H1 (cell line): ENCODE measurements around the gene HPCAL4.

Source experiments
- CHD1 ChIP-seq: IDR thresholded peaks from 2 replicates; pipeline ENCODE4 v1.6.1; 2012; ENCODE audit warnings: low read depth, low read length, improper control_type of control experiment
- EP300 ChIP-seq, 2 experiments: IDR thresholded peaks; 1 replicate in 1 of 2; 2 replicates in 1 of 2; pipeline ENCODE4 v1.6.1; 2011 to 2012; ENCODE audit warnings: low read depth in 2 of 2, low read length in 2 of 2, mild to moderate bottlenecking in 2 of 2, borderline replicate concordance in 1 of 2, inconsistent platforms in 1 of 2, moderate library complexity in 1 of 2
- HDAC2 ChIP-seq, 2 experiments: fragments of 300-600 bp in 1 of 2; sonication (generic) in 1 of 2; IDR thresholded peaks; 2 replicates each; pipeline ENCODE4 v1.6.1; 2011 to 2012; ENCODE audit warnings: low read depth in 2 of 2, low read length in 2 of 2, mild to moderate bottlenecking in 2 of 2, moderate library complexity in 2 of 2, borderline replicate concordance in 1 of 2, inconsistent platforms in 1 of 2
- JUN ChIP-seq: IDR thresholded peaks from 2 replicates; pipeline ENCODE4 v1.6.1; 2011; ENCODE audit warnings: low read depth, mild to moderate bottlenecking, improper control_type of control experiment, low read length
- MAFK ChIP-seq: IDR thresholded peaks from 2 replicates; pipeline ENCODE4 v1.6.1; 2012; ENCODE audit warnings: low read depth, mild to moderate bottlenecking, improper control_type of control experiment, low read length
- POLR2A ChIP-seq, 2 experiments: IDR thresholded peaks; 1 replicate in 1 of 2; 2 replicates in 1 of 2; pipeline ENCODE4 v1.6.1; 2011; ENCODE audit warnings: low read depth in 2 of 2, low read length in 2 of 2, mild to moderate bottlenecking in 2 of 2; ENCODE audit errors: control extremely low read depth in 1 of 2
- RAD21 ChIP-seq, 2 experiments: IDR thresholded peaks in 1 of 2; conservative IDR thresholded peaks in 1 of 2; 2 replicates each; pipeline ENCODE4 v1.6.1; 2011; ENCODE audit warnings: low read depth in 2 of 2, low read length in 2 of 2, improper control_type of control experiment in 1 of 2, inconsistent platforms in 1 of 2, mild to moderate bottlenecking in 1 of 2, moderate library complexity in 1 of 2
- RBBP5 ChIP-seq: IDR thresholded peaks from 2 replicates; pipeline ENCODE4 v1.7.1; 2012; ENCODE audit warnings: low read depth, mild to moderate bottlenecking, inconsistent platforms, low read length, moderate library complexity, borderline replicate concordance
- RNF2 ChIP-seq: fragments of 200-900, 300-1000 bp; sonication (generic); IDR thresholded peaks from 2 replicates; pipeline ENCODE4 v1.7.1; 2016; ENCODE audit warnings: borderline replicate concordance, low read depth, mild to moderate bottlenecking, antibody characterized with exemption, low read length; ENCODE audit not compliant: poor library complexity, severe bottlenecking; ENCODE audit errors: missing control alignments
- SP4 ChIP-seq: IDR thresholded peaks from 2 replicates; pipeline ENCODE4 v1.6.1; 2012; ENCODE audit warnings: low read length, inconsistent platforms
- TAF1 ChIP-seq: IDR thresholded peaks from 2 replicates; pipeline ENCODE4 v1.6.1; 2011; ENCODE audit warnings: mild to moderate bottlenecking, low read depth, low read length
- YY1 ChIP-seq: IDR thresholded peaks from 2 replicates; pipeline ENCODE4 v1.6.1; 2011; ENCODE audit warnings: low read depth, mild to moderate bottlenecking, low read length
- TF ChIP-seq, protein P1 (sequence below), 3 experiments: IDR thresholded peaks; 1 replicate in 2 of 3; 2 replicates in 1 of 3; pipeline versions ENCODE4 v1.5.1 to v1.6.1; 2011; ENCODE audit warnings: low read length in 3 of 3, mild to moderate bottlenecking in 3 of 3, inconsistent platforms in 2 of 3, low read depth in 1 of 3, moderate library complexity in 1 of 3; ENCODE audit not compliant: insufficient read depth in 1 of 3; ENCODE audit errors: control extremely low read depth in 1 of 3

DNA sequence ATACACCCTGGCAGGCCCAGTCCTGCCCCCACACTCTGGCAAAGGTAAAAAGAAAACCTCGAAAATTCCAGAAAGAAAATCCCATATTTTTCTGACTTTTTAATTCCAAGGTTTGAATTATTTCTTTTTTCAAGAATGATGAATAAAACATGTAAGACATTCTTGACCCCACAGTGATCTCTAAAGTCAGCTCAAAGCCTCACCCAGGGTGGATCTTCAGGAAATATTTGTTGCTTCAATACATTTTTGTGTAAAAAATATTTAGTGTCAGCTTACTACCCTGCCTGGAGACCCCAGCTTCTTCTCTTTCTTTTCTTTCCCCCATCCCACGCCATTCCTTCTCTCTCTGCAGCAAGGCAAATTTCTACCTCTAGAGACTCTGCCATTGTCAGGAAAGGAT is 12.3 kb downstream of the HPCAL4 start:
- TF ChIP-seq RBBP5 (no peak), EP300 (IDR thresholded peaks at IDR 0.05; ENCODE audit: borderline replicate concordance in 1 of 2, low read depth in 2 of 2, low read length in 2 of 2) (no peak), JUN (no peak), RAD21 (IDR thresholded peaks at IDR 0.05 in 1 of 2, conservative IDR thresholded peaks at IDR 0.05 in 1 of 2; ENCODE audit: low read depth in 2 of 2, low read length in 2 of 2) (no peak), MAFK (no peak), CHD1 (no peak), HDAC2 (IDR thresholded peaks at IDR 0.05; ENCODE audit: borderline replicate concordance in 1 of 2, low read depth in 2 of 2, low read length in 2 of 2) (no peak), SP4 (no peak), RNF2 (no peak), YY1 (no peak), TAF1 (no peak), POLR2A (IDR thresholded peaks at IDR 0.05; ENCODE audit: control extremely low read depth in 1 of 2, low read depth in 2 of 2, low read length in 2 of 2) (no peak)
- TF ChIP-seq, protein P1, sequence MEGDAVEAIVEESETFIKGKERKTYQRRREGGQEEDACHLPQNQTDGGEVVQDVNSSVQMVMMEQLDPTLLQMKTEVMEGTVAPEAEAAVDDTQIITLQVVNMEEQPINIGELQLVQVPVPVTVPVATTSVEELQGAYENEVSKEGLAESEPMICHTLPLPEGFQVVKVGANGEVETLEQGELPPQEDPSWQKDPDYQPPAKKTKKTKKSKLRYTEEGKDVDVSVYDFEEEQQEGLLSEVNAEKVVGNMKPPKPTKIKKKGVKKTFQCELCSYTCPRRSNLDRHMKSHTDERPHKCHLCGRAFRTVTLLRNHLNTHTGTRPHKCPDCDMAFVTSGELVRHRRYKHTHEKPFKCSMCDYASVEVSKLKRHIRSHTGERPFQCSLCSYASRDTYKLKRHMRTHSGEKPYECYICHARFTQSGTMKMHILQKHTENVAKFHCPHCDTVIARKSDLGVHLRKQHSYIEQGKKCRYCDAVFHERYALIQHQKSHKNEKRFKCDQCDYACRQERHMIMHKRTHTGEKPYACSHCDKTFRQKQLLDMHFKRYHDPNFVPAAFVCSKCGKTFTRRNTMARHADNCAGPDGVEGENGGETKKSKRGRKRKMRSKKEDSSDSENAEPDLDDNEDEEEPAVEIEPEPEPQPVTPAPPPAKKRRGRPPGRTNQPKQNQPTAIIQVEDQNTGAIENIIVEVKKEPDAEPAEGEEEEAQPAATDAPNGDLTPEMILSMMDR (IDR thresholded peaks at IDR 0.05; ENCODE audit: control extremely low read depth in 1 of 3, insufficient read depth in 1 of 3, low read depth in 1 of 3, low read length in 3 of 3) = no peak
